Progenitor cell of endocrine pancreas (in vitro differentiated cells): ENCODE data around the gene FADS6. TPM values are rescaled to one million over a fixed set of nuclear protein-coding genes. Genes with fewer than 3 reads are reported as not detected.

Experiments
- DNase-seq: peaks from one replicate; pipeline ENCODE4 v3.0.0; 2021; ENCODE audit warnings: low spot score; ENCODE audit not compliant: unreplicated experiment
- H3K27ac Mint-ChIP-seq: 2 replicates; pipeline ENCODE4 v1.8.0; 2021; ENCODE audit warnings: mild to moderate bottlenecking, moderate library complexity, mixed read lengths
- H3K27me3 Mint-ChIP-seq: 2 replicates; pipeline ENCODE4 v1.8.0; 2021; ENCODE audit warnings: mixed read lengths
- H3K36me3 Mint-ChIP-seq: 2 replicates; pipeline ENCODE4 v1.8.0; 2022; ENCODE audit warnings: mixed read lengths; ENCODE audit not compliant: insufficient read depth
- H3K4me1 Mint-ChIP-seq: 2 replicates; pipeline ENCODE4 v1.8.0; 2021; ENCODE audit warnings: low read depth, mixed read lengths
- H3K4me3 Mint-ChIP-seq: 2 replicates; pipeline ENCODE4 v1.8.0; 2021; ENCODE audit warnings: low read depth, mild to moderate bottlenecking, moderate library complexity, mixed read lengths
- H3K9me3 Mint-ChIP-seq: 2 replicates; pipeline ENCODE4 v1.8.0; 2021; ENCODE audit warnings: low read depth, mixed read lengths
- total RNA-seq: library from RNA; stranded (reverse); gene quantifications from 2 replicates; pipeline ENCODE4 v1.2.1, GENCODE V29; 2021
- TF ChIP-seq, protein P1 (sequence below): fragments of 200-600 bp; sonication (generic); IDR thresholded peaks from one replicate; pipeline ENCODE4 v1.5.0; 2021; ENCODE audit warnings: antibody characterized with exemption, mild to moderate bottlenecking; ENCODE audit not compliant: unreplicated experiment

The FADS6 gene
- total RNA-seq, 1 donor from 2014 or later, result 0.14 TPM

DNA sequence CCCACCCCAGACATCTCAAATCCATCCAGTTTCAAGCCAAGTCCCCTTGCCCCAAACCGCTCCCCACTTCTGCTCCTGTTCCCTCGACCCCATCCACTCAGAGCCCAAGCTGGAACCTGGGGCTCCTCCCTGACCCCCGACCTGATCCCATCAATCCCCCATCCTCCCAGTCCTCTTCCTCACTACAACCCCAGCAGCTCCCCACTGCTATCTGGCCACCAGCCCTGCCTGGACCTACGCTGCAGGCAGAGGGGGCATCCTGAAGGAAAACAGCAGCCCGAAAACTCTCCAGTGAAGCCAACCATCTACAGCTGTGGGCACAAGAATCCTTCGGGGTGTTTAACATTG lies 24.6 kb downstream of the FADS6 start:
- no peak for DNase-seq
- TF ChIP-seq, protein P1, sequence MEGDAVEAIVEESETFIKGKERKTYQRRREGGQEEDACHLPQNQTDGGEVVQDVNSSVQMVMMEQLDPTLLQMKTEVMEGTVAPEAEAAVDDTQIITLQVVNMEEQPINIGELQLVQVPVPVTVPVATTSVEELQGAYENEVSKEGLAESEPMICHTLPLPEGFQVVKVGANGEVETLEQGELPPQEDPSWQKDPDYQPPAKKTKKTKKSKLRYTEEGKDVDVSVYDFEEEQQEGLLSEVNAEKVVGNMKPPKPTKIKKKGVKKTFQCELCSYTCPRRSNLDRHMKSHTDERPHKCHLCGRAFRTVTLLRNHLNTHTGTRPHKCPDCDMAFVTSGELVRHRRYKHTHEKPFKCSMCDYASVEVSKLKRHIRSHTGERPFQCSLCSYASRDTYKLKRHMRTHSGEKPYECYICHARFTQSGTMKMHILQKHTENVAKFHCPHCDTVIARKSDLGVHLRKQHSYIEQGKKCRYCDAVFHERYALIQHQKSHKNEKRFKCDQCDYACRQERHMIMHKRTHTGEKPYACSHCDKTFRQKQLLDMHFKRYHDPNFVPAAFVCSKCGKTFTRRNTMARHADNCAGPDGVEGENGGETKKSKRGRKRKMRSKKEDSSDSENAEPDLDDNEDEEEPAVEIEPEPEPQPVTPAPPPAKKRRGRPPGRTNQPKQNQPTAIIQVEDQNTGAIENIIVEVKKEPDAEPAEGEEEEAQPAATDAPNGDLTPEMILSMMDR, result no peak
- no peak overlapping the region for H3K27ac Mint-ChIP-seq
- no peak overlapping the region for H3K4me3 Mint-ChIP-seq
- H3K27me3 Mint-ChIP-seq, result no peaks in the 10 kb centered on the region
- H3K4me1 Mint-ChIP-seq, result peaks cover 17% of the 10 kb centered on the region
- H3K36me3 Mint-ChIP-seq, result no peaks in the 10 kb centered on the region
- no peaks in the 10 kb centered on the region for H3K9me3 Mint-ChIP-seq

DNA sequence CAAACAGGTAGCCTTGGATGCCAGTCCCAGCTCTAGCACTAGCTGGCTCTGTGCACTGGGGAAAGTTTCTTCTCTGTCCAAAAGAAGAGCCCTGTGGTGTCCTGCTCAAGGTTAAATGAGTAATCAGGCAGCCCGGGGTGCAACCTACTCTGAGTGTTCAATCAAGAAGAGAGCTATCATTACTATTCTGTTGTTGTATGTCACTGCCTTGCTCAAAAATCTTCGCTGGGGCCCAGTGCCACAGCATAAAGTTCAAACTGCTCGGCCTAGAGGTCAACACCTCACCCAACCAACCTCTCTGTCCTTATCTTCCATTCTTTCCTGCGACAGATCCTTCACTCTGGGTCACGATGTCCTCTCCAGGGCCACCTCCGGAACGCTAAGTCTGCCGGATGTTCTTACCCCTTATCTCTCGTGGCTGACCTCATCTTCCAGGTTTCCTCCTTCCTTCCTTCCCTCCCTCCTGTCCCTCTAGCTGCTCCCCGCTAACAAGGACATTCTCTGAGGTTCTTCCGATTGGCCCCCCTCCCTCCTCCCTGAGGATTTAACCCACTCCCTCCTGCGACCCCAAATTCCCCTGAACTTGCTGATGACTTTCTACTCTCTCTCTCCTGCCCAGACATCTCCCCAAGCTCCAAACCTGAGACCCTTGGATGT lies 25.1 kb downstream of the FADS6 start:
- H3K27me3 Mint-ChIP-seq, result no peaks in the 10 kb centered on the region
- H3K27ac Mint-ChIP-seq, result no peak overlapping the region
- TF ChIP-seq, protein P1, result no peak
- no peak overlapping the region for H3K4me3 Mint-ChIP-seq
- no peak for DNase-seq
- H3K36me3 Mint-ChIP-seq, result no peaks in the 10 kb centered on the region
- H3K4me1 Mint-ChIP-seq, result peaks cover 16% of the 10 kb centered on the region
- no peaks in the 10 kb centered on the region for H3K9me3 Mint-ChIP-seq

GRCh38 chr17:74866198-74866835 lies 27.1 kb downstream of the FADS6 start:
- H3K4me3 Mint-ChIP-seq, result no peak overlapping the region
- TF ChIP-seq, protein P1, result no peak
- H3K27ac Mint-ChIP-seq, result no peak overlapping the region
- H3K36me3 Mint-ChIP-seq, result no peaks in the 10 kb centered on the region
- DNase-seq, result no peak
- peaks cover 3% of the 10 kb centered on the region for H3K4me1 Mint-ChIP-seq
- H3K27me3 Mint-ChIP-seq, result peaks cover 8% of the 10 kb centered on the region
- H3K9me3 Mint-ChIP-seq, result no peaks in the 10 kb centered on the region

DNA sequence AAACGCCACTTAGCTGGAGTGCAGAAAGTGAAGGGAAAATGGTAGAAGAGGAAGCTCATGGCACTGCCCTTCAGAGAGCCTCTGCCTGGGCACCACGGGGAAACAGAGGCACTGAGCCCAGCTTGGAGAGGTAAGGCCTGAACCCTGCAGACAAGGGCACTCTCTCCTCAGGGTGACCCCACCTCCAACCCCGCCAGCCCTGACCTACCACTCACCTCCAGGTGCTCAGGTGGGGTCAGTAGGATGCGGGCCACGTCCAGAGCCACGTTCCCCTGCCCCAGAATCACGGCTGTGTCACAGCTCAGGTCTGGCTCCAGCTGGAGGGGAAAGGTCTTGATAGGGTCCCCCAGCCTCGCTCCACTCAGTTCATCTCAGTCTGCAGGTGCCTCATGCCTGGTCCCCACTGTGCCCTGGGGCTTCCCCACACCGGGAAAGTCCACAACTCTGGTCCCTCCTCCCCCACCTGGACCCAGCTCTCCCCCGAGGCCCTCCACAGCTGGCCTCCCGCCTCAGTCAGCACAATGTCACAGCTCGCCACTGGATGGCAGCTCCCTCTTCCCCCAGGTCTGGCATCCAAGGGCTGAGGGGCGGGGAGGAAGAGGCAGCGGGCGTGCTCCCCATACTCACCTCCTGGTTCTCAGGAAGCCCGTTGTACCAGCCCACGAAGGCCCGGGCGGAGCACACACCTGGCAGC lies 27.8 kb downstream of the FADS6 start:
- no peaks in the 10 kb centered on the region for H3K36me3 Mint-ChIP-seq
- H3K27me3 Mint-ChIP-seq, result peaks cover 12% of the 10 kb centered on the region
- H3K4me1 Mint-ChIP-seq, result peaks cover 2% of the 10 kb centered on the region
- H3K9me3 Mint-ChIP-seq, result no peaks in the 10 kb centered on the region
- H3K27ac Mint-ChIP-seq, result no peak overlapping the region
- no peak overlapping the region for H3K4me3 Mint-ChIP-seq
- DNase-seq, result no peak
- TF ChIP-seq, protein P1, result no peak

- H3K27ac Mint-ChIP-seq, result no peak overlapping the region
- TF ChIP-seq, protein P1, result peak; percentile 90
- no peak overlapping the region for H3K4me3 Mint-ChIP-seq
- peaks cover 18% of the 10 kb centered on the region for H3K27me3 Mint-ChIP-seq
- H3K4me1 Mint-ChIP-seq, result peaks cover 2% of the 10 kb centered on the region
- H3K36me3 Mint-ChIP-seq, result no peaks in the 10 kb centered on the region
- DNase-seq, result peak; percentile 77
- no peaks in the 10 kb centered on the region for H3K9me3 Mint-ChIP-seq
Measured at GRCh38 chr17:74864866-74865395, 28.5 kb downstream of the FADS6 start.
